Endothelial cell (in vitro differentiated cells): Measurements from ENCODE around the gene GPS1. TPM values are rescaled to one million over a fixed set of nuclear protein-coding genes. Genes with fewer than 3 reads are reported as not detected.
A peak's percentile ranks its signal among the peaks of the same experiment; 100 is the strongest.

Experiments
- DNase-seq: peaks from one replicate; pipeline ENCODE4 v3.0.0; 2021; ENCODE audit warnings: low spot score
- H3K27ac Mint-ChIP-seq: one replicate; pipeline ENCODE4 v1.8.0; 2021; ENCODE audit warnings: mixed read lengths, inconsistent platforms; ENCODE audit not compliant: unreplicated experiment
- H3K27me3 Mint-ChIP-seq: one replicate; pipeline ENCODE4 v1.8.0; 2021; ENCODE audit warnings: mild to moderate bottlenecking, moderate library complexity, mixed read lengths, inconsistent platforms; ENCODE audit not compliant: unreplicated experiment
- H3K36me3 Mint-ChIP-seq: one replicate; pipeline ENCODE4 v1.8.0; 2021; ENCODE audit warnings: mild to moderate bottlenecking, low read depth, mixed read lengths, inconsistent platforms; ENCODE audit not compliant: unreplicated experiment
- H3K4me1 Mint-ChIP-seq: one replicate; pipeline ENCODE4 v1.8.0; 2021; ENCODE audit warnings: mild to moderate bottlenecking, mixed read lengths, inconsistent platforms; ENCODE audit not compliant: unreplicated experiment
- H3K4me3 Mint-ChIP-seq: one replicate; pipeline ENCODE4 v1.8.0; 2021; ENCODE audit warnings: mild to moderate bottlenecking, mixed read lengths, inconsistent platforms; ENCODE audit not compliant: unreplicated experiment
- H3K9me3 Mint-ChIP-seq: one replicate; pipeline ENCODE4 v1.8.0; 2021; ENCODE audit warnings: mixed read lengths, inconsistent platforms; ENCODE audit not compliant: unreplicated experiment
- total RNA-seq: library from RNA; stranded (reverse); fragmentation: NEBNext Ultra II Directional; extraction: Animal tissue kit (Norgen Biotek cat#: 25700); gene quantifications from one replicate; pipeline ENCODE4 v1.2.1, GENCODE V29; 2021; ENCODE audit not compliant: unreplicated experiment
- TF ChIP-seq, protein P1 (sequence below): fragments of 200-600 bp; sonication (generic); IDR thresholded peaks from one replicate; pipeline ENCODE4 v1.5.0; 2021; ENCODE audit warnings: antibody characterized with exemption; ENCODE audit not compliant: unreplicated experiment

GPS1 gene
- total RNA-seq, 1 donor from 2014 or later: 80.0 TPM

DNA sequence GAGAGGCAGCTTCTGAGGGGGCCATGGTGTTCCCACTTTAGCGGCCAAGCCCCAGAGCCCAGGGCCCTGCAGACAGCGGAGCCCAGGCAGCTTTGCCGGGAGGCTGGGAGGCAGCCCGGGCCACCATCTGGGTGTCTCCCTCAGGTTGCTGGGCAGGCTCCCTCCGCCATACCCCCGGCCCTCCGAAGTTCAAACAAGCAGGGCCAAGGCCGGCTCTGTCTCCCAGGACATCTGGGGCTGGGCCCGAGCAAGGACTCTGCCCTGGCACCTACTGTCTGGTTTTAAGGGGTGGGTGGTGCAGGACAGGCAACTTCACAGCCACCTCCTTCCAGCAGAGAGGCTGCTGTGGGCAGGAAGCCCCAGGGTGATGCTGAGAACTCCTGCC, 11.3 kb downstream of the GPS1 start:
- Mint-ChIP-seq H3K27me3 (peaks cover 12% of the 10 kb centered on the region), H3K27ac (no peak overlapping the region), H3K9me3 (no peaks in the 10 kb centered on the region), H3K4me3 (no peak overlapping the region), H3K36me3 (no peaks in the 10 kb centered on the region), H3K4me1 (peaks cover 3% of the 10 kb centered on the region)
- TF ChIP-seq, protein P1, sequence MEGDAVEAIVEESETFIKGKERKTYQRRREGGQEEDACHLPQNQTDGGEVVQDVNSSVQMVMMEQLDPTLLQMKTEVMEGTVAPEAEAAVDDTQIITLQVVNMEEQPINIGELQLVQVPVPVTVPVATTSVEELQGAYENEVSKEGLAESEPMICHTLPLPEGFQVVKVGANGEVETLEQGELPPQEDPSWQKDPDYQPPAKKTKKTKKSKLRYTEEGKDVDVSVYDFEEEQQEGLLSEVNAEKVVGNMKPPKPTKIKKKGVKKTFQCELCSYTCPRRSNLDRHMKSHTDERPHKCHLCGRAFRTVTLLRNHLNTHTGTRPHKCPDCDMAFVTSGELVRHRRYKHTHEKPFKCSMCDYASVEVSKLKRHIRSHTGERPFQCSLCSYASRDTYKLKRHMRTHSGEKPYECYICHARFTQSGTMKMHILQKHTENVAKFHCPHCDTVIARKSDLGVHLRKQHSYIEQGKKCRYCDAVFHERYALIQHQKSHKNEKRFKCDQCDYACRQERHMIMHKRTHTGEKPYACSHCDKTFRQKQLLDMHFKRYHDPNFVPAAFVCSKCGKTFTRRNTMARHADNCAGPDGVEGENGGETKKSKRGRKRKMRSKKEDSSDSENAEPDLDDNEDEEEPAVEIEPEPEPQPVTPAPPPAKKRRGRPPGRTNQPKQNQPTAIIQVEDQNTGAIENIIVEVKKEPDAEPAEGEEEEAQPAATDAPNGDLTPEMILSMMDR: no peak
- DNase-seq: no peak

DNA sequence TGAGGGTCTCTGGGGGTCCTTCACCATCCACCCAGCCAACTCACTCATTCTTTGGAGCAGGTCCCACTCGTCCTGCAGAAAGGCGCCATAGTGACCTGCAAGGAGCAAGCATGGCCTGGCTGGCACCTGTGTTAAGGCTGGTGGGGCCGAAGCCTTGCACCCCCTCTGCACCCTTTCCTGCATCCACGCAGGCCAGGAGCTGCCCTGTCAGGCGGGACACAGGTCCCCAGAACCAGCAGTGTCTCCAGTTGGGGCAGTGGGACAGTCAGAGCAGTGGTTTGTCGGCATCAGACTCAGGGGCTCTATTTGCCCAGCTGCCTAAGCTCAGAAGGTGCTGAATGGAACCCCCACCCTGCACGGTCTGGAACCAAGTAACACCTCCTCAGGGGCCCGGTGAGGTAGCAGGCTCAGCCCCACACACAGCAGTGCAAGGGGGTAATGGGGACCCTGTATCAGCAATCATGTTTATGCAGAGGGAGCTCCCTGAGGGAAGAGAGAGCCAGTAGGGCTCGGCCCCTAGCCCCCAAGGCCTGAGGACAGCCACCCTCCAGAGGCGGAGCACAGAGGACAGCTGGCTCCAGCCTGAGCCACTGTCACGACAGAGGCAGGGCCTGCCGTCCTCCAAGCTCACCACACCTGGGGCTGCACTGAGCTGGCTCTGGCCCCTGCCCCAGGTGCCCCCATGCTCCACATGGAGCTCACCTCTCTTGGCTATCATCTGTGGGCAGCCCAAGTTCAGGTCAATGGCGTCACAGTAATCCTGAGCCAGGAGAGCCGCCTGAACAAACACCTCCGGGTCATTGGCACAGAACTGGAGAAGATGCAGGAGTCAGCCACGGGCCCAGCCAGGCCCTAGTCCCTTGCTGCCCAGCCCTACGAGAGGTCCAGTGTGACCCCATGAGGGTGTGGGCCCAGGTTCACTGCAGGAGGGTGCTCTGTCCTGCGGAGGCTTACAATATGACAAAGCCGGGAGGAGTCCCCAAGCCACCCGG, 12.0 kb downstream of the GPS1 start:
- DNase-seq: no peak
- H3K27ac Mint-ChIP-seq: no peak overlapping the region
- H3K9me3 Mint-ChIP-seq: no peaks in the 10 kb centered on the region
- TF ChIP-seq, protein P1: no peak
- H3K36me3 Mint-ChIP-seq: no peaks in the 10 kb centered on the region
- H3K4me1 Mint-ChIP-seq: peaks cover 3% of the 10 kb centered on the region
- peak overlapping the region; percentile 71 for H3K4me3 Mint-ChIP-seq
- peaks cover 11% of the 10 kb centered on the region for H3K27me3 Mint-ChIP-seq

DNA sequence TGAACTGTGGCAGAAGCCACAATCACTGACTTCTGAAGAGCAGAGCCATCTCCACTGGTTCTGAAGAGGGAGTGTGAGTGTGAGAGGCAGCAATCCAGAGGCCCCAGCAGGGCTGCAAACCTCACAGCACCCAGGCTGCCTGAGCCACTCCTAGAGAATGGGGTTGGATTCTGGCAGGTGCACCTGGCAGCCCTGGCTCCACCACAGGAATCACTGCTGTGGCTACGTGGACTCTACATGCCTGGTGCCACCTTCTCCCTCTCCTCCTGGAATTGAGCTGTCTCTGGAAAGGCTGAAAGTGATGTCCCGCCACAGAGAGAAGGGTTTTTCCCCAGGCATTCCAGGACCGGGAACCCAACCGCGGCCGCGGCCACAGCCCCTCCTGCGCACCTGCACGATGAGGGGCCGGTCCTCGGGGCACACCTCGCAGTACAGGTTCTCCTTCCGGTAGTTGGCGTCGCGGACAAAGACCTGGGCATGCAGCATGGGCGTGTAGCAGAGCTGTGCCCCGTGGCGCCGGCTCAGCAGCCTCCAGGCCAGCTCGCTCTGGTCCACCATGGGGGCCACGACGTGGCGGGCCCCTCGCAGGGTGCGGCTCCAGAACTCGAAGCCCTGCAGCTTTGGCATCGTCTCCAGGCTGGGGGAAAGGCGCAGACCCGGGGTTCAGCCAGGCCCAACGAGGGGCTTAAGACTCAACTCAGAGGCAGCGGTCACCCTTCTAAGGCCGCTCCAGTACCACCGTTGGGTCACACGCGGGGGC, 12.9 kb downstream of the GPS1 start:
- peak overlapping the region; percentile 74 for H3K4me3 Mint-ChIP-seq
- peaks cover 3% of the 10 kb centered on the region for H3K4me1 Mint-ChIP-seq

DNA sequence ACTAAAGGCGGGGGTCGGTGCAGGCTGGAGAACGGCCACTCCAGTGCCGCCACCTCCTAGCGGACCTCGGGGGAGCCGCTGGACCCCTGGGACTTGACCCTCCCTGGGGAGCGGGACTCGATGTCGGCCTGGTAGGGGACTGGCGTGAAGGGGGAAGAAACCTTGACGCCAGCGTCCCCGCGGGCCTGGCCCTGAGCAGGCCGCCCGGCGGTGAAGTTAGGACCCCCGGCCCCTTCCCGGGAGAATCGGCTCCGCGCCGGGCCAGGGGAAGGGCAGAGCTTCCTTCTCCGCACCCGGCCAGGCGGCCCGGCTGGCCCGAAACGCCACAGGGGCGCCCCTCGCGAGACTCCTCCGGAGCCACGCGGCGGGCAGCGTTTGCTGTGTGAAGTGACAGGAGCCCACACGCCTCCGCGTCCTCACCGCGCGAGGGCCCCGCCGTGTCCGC, 13.5 kb downstream of the GPS1 start:
- Mint-ChIP-seq H3K27ac (no peak overlapping the region), H3K4me3 (peak overlapping the region; percentile 74)
- peak; percentile 45 for DNase-seq

More for the DNA sequence above, 12.9 kb downstream of the GPS1 start:
- Mint-ChIP-seq H3K27ac (no peak overlapping the region), H3K27me3 (peaks cover 11% of the 10 kb centered on the region), H3K9me3 (no peaks in the 10 kb centered on the region), H3K36me3 (no peaks in the 10 kb centered on the region)
- no peak for DNase-seq
- TF ChIP-seq, protein P1: no peak

More for the DNA sequence above, 13.5 kb downstream of the GPS1 start:
- peaks cover 3% of the 10 kb centered on the region for H3K4me1 Mint-ChIP-seq
- H3K27me3 Mint-ChIP-seq: peaks cover 10% of the 10 kb centered on the region
- no peaks in the 10 kb centered on the region for H3K9me3 Mint-ChIP-seq
- TF ChIP-seq, protein P1: no peak
- H3K36me3 Mint-ChIP-seq: no peaks in the 10 kb centered on the region
